H9 (cell line): Measurements from ENCODE around the gene KCNG2. TPM values are rescaled to one million over a fixed set of nuclear protein-coding genes. Genes with fewer than 3 reads are reported as not detected.

Experiments used
- DNase-seq: peaks from one replicate; pipeline ENCODE4 v3.0.0-alpha.2; 2017
- H2AFZ ChIP-seq: one replicate; pipeline ENCODE4 v1.6.1; 2013; ENCODE audit warnings: mild to moderate bottlenecking, low read length, control low read depth, moderate library complexity
- H2AK5ac ChIP-seq: 2 replicates; pipeline ENCODE4 v1.6.1; 2013; ENCODE audit warnings: low read length, control low read depth, mixed read lengths; ENCODE audit not compliant: insufficient read length
- H2BK120ac ChIP-seq: one replicate; pipeline ENCODE4 v1.6.1; 2013; ENCODE audit warnings: low read depth, mild to moderate bottlenecking, low read length, control low read depth, inconsistent platforms; ENCODE audit not compliant: poor library complexity, severe bottlenecking
- H2BK12ac ChIP-seq: 2 replicates; pipeline ENCODE4 v1.6.1; 2013; ENCODE audit warnings: low read length, control low read depth, mixed read lengths, low read depth; ENCODE audit not compliant: insufficient read length
- H2BK15ac ChIP-seq: 2 replicates; pipeline ENCODE4 v1.6.1; 2013; ENCODE audit warnings: low read depth, low read length, control low read depth
- H2BK20ac ChIP-seq: one replicate; pipeline ENCODE4 v1.6.1; 2013; ENCODE audit warnings: low read depth, mild to moderate bottlenecking, low read length, control low read depth, inconsistent platforms; ENCODE audit not compliant: poor library complexity, severe bottlenecking
- H2BK5ac ChIP-seq: 2 replicates; pipeline ENCODE4 v1.6.1; 2013; ENCODE audit warnings: low read length, control low read depth, mixed read lengths; ENCODE audit not compliant: insufficient read length
- H3K14ac ChIP-seq: 2 replicates; pipeline ENCODE4 v1.6.1; 2013; ENCODE audit warnings: low read length, control low read depth; ENCODE audit not compliant: insufficient read depth
- H3K18ac ChIP-seq: 2 replicates; pipeline ENCODE4 v1.6.1; 2013; ENCODE audit warnings: low read depth, mild to moderate bottlenecking, mixed read lengths, low read length, control low read depth; ENCODE audit not compliant: insufficient read length
- H3K23ac ChIP-seq: 2 replicates; pipeline ENCODE4 v1.6.1; 2013; ENCODE audit warnings: low read length, control low read depth, mixed read lengths, low read depth; ENCODE audit not compliant: insufficient read length
- H3K23me2 ChIP-seq: 2 replicates; pipeline ENCODE4 v1.6.1; 2013; ENCODE audit warnings: low read depth, mild to moderate bottlenecking, mixed read lengths, low read length, control low read depth; ENCODE audit not compliant: insufficient read length, poor library complexity, severe bottlenecking
- H3K27ac ChIP-seq: 2 replicates; pipeline ENCODE4 v1.5.1; 2013; ENCODE audit warnings: low read length, control low read depth, mixed read lengths, low read depth; ENCODE audit not compliant: insufficient read length
- H3K27me3 ChIP-seq: 2 replicates; pipeline ENCODE4 v1.6.1; 2013; ENCODE audit warnings: low read length, control low read depth, inconsistent platforms; ENCODE audit not compliant: insufficient read depth
- H3K4ac ChIP-seq: 2 replicates; pipeline ENCODE4 v1.6.1; 2013; ENCODE audit warnings: low read depth, mild to moderate bottlenecking, control low read depth, inconsistent platforms, low read length, moderate library complexity
- H3K4me1 ChIP-seq: 2 replicates; pipeline ENCODE4 v1.6.1; 2013; ENCODE audit warnings: low read length, control low read depth, inconsistent platforms; ENCODE audit not compliant: insufficient read depth
- H3K4me2 ChIP-seq: 2 replicates; pipeline ENCODE4 v1.6.1; 2013; ENCODE audit warnings: low read length, control low read depth, mixed read lengths; ENCODE audit not compliant: insufficient read length, insufficient read depth
- H3K56ac ChIP-seq: 2 replicates; pipeline ENCODE4 v1.6.1; 2013; ENCODE audit warnings: low read depth, mild to moderate bottlenecking, mixed read lengths, low read length, control low read depth; ENCODE audit not compliant: insufficient read length
- H3K79me1 ChIP-seq: 2 replicates; pipeline ENCODE4 v1.6.1; 2013; ENCODE audit warnings: low read depth, mild to moderate bottlenecking, moderate library complexity, low read length, control low read depth, inconsistent platforms; ENCODE audit not compliant: insufficient read depth, poor library complexity, severe bottlenecking
- H3K79me2 ChIP-seq: 2 replicates; pipeline ENCODE4 v1.6.1; 2013; ENCODE audit warnings: low read length, control low read depth, inconsistent platforms; ENCODE audit not compliant: insufficient read depth
- H3K9ac ChIP-seq: 2 replicates; pipeline ENCODE4 v1.6.1; 2013; ENCODE audit warnings: low read length, control low read depth, mixed read lengths; ENCODE audit not compliant: insufficient read length; ENCODE audit errors: extremely low read depth
- H3K9me3 ChIP-seq: one replicate; pipeline ENCODE4 v1.6.1; 2013; ENCODE audit warnings: low read depth, low read length, inconsistent platforms; ENCODE audit not compliant: control insufficient read depth
- H3T11ph ChIP-seq: one replicate; pipeline ENCODE4 v1.6.1; 2013; ENCODE audit warnings: mild to moderate bottlenecking, low read length, control low read depth, inconsistent platforms
- H4K20me1 ChIP-seq: one replicate; pipeline ENCODE4 v1.6.1; 2013; ENCODE audit not compliant: control insufficient read depth, insufficient read length, insufficient read depth
- H4K5ac ChIP-seq: 2 replicates; pipeline ENCODE4 v1.6.1; 2013; ENCODE audit warnings: low read depth, mild to moderate bottlenecking, mixed read lengths, low read length, control low read depth; ENCODE audit not compliant: insufficient read length
- H4K8ac ChIP-seq: replicated peaks from 2 replicates; pipeline ENCODE4 v1.6.1; 2013; ENCODE audit warnings: low read length, control low read depth, mixed read lengths, low read depth; ENCODE audit not compliant: insufficient read length
- H4K91ac ChIP-seq: 2 replicates; pipeline ENCODE4 v1.6.1; 2013; ENCODE audit warnings: low read depth, mild to moderate bottlenecking, moderate library complexity, mixed read lengths, low read length, control low read depth; ENCODE audit not compliant: insufficient read length
- H3K27ac Mint-ChIP-seq, 3 experiments: 2 replicates in 2 of 3; 3 replicates in 1 of 3; pipeline ENCODE4 v1.8.0; 2020 to 2021; ENCODE audit warnings: mixed read lengths in 3 of 3, mild to moderate bottlenecking in 1 of 3, moderate library complexity in 1 of 3
- H3K27me3 Mint-ChIP-seq: 2 replicates; pipeline ENCODE4 v1.8.0; 2021; ENCODE audit warnings: low read depth, mild to moderate bottlenecking, moderate library complexity, mixed read lengths
- H3K36me3 Mint-ChIP-seq, 3 experiments: 2 replicates in 2 of 3; 3 replicates in 1 of 3; pipeline ENCODE4 v1.8.0; 2020 to 2021; ENCODE audit warnings: low read depth in 3 of 3, mixed read lengths in 3 of 3; ENCODE audit not compliant: insufficient read depth in 1 of 3
- H3K4me1 Mint-ChIP-seq, 2 experiments: 2 replicates each; pipeline ENCODE4 v1.8.0; 2020; ENCODE audit warnings: mixed read lengths in 2 of 2
- H3K4me3 Mint-ChIP-seq, 2 experiments: 2 replicates in 1 of 2; 3 replicates in 1 of 2; pipeline ENCODE4 v1.8.0; 2020 to 2021; ENCODE audit warnings: mild to moderate bottlenecking in 2 of 2, mixed read lengths in 2 of 2, moderate library complexity in 1 of 2
- H3K9me3 Mint-ChIP-seq, 2 experiments: 2 replicates in 1 of 2; 3 replicates in 1 of 2; pipeline ENCODE4 v1.8.0; 2020; ENCODE audit warnings: mild to moderate bottlenecking in 2 of 2, mixed read lengths in 2 of 2, moderate library complexity in 1 of 2
- WGBS: extraction: QIAGEN DNeasy Blood & Tissue Kit; methylation state at CpG from one replicate; pipeline ENCODE4 v1.1.7; 2013; ENCODE audit warnings: missing lambda C conversion rate, low lambda C conversion rate, mixed read lengths; ENCODE audit not compliant: insufficient read length; ENCODE audit errors: extremely low coverage; 5-methylcytosine and 5-hydroxymethylcytosine counted together
- total RNA-seq: library from RNA; stranded (reverse); gene quantifications from 2 replicates; pipeline ENCODE4 v1.2.1, GENCODE V29; 2021
- TF ChIP-seq, protein P1 (sequence below): fragments of 200-600 bp; sonication (generic); conservative IDR thresholded peaks from 3 replicates; pipeline ENCODE4 v1.8.0; 2021; ENCODE audit warnings: antibody characterized with exemption, mild to moderate bottlenecking

The KCNG2 gene
- total RNA-seq, 1 experiment from 2014 or later = 0.15 TPM

DNA sequence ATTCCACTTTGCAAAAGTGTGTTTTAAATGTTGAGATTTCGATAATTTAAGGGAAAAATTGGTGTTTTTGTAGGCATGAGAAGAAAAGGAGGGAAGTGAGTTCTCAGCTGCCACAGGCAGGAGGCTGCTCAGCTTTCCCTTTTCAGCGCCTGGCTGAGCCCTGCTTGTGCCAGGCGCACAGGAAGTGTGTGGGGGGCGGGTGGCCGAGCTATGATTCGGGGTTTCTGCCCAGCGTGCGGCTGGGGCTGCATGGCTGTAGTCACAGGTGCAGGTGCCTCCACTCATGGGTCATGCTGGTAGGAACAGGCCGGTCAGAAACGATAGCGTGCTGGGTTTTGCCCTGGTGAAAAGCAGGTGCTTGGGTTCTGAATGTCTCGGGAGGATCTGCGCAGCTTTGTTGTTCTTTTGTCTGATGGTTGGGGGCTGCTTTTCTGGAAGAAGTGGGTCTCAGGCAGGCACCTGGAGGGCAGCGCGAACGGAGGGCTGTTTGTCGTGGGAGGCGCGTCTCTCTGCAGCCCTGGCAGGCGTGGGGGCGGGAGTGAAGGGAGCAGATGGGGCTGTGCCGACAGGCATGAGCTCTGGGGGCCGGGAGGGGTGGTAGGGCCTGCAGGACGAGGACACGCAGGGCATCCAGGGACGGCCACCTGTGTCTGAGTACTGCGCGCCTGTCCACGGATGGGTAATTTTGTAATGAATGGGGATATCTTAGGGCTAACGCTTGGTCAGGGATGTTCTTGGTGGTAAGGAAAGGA is 2.1 kb downstream of the KCNG2 start:
- no peak overlapping the region for H4K5ac ChIP-seq
- no peak overlapping the region for H4K8ac ChIP-seq
- H3K9ac ChIP-seq = no peak overlapping the region
- H2BK5ac ChIP-seq = no peak overlapping the region
- H3K4me1 ChIP-seq = no peaks in the 10 kb centered on the region; the same call in 1 of the 2 replicates
- H2BK120ac ChIP-seq = no peak overlapping the region
- 100% methylated on average over 1 of the region's 30 CpGs for WGBS
- Mint-ChIP-seq H3K9me3 (peaks cover 3% of the 10 kb centered on the region in 2 experiments; a peak in 2 of 5 replicates), H3K4me3 (peak overlapping the region in 1 of 2 experiments; percentile 74; a peak in 2 of 5 replicates), H3K27ac (no peak overlapping the region; a peak in 1 of 7 replicates), H3K36me3 (no peaks in the 10 kb centered on the region), H3K4me1 (peaks cover 13 to 15% of the 10 kb centered on the region in 2 experiments), H3K27me3 (peaks cover 63% of the 10 kb centered on the region)
- H2BK12ac ChIP-seq = no peak overlapping the region
- no peak overlapping the region for H3K4me2 ChIP-seq
- no peak overlapping the region for H2AFZ ChIP-seq
- H2BK20ac ChIP-seq = no peak overlapping the region
- peaks cover 26% of the 10 kb centered on the region; the same call in 1 of the 2 replicates for H3K27me3 ChIP-seq
- DNase-seq = no peak
- H3K4ac ChIP-seq = no peak overlapping the region
- H4K91ac ChIP-seq = no peak overlapping the region
- H3K56ac ChIP-seq = no peak overlapping the region
- no peak overlapping the region for H3K23ac ChIP-seq
- H3K9me3 ChIP-seq = no peaks in the 10 kb centered on the region
- no peaks in the 10 kb centered on the region for H3K79me1 ChIP-seq
- TF ChIP-seq, protein P1, sequence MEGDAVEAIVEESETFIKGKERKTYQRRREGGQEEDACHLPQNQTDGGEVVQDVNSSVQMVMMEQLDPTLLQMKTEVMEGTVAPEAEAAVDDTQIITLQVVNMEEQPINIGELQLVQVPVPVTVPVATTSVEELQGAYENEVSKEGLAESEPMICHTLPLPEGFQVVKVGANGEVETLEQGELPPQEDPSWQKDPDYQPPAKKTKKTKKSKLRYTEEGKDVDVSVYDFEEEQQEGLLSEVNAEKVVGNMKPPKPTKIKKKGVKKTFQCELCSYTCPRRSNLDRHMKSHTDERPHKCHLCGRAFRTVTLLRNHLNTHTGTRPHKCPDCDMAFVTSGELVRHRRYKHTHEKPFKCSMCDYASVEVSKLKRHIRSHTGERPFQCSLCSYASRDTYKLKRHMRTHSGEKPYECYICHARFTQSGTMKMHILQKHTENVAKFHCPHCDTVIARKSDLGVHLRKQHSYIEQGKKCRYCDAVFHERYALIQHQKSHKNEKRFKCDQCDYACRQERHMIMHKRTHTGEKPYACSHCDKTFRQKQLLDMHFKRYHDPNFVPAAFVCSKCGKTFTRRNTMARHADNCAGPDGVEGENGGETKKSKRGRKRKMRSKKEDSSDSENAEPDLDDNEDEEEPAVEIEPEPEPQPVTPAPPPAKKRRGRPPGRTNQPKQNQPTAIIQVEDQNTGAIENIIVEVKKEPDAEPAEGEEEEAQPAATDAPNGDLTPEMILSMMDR = no peak
- H3K14ac ChIP-seq = no peak overlapping the region
- no peak overlapping the region for H3K18ac ChIP-seq
- H2BK15ac ChIP-seq = no peak overlapping the region; the same call in 1 of the 2 replicates
- H2AK5ac ChIP-seq = no peak overlapping the region
- H3K79me2 ChIP-seq = no peaks in the 10 kb centered on the region
- H3T11ph ChIP-seq = no peak overlapping the region
- no peak overlapping the region for H3K27ac ChIP-seq
- no peaks in the 10 kb centered on the region for H4K20me1 ChIP-seq
- peaks cover 3% of the 10 kb centered on the region for H3K23me2 ChIP-seq
